GM18873 (cell line): Measurements from ENCODE around the gene ARID4B.
"Not testable (repeated sequence)": the region's sequence is repeated elsewhere in the genome, so short reads cannot be mapped to it uniquely, and the experiment has no call there.

Source experiments
- ATAC-seq: cut with Tn5 transposase; IDR thresholded peaks from one replicate; pipeline ENCODE4 v1.9.1; 2021; ENCODE audit warnings: mild to moderate bottlenecking, moderate library complexity, moderate number of reproducible peaks; ENCODE audit not compliant: unreplicated experiment, low FRiP score

The ARID4B gene

GRCh38 chr1:235299169-235299858, 28.7 kb downstream of the ARID4B start:
- no peak for ATAC-seq

DNA sequence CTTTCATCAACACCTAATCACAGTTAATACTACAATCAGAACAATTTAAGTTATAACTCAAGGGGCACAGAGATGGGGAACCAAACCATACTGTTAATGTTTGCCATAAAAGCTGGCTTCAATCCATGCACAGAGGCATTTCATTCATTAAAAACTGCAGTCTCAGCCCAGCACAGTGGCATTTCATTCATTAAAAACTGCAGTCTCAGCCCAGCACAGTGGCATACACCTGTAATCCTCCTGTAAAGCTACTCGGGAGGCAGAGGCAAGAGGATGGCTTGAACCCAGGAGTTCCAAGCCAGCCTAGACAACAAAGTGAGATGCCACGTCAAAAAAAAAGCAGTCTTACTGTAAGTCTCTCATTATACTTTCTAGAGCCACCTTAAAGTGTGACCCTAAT, 29.2 kb downstream of the ARID4B start:
- ATAC-seq: no peak

DNA sequence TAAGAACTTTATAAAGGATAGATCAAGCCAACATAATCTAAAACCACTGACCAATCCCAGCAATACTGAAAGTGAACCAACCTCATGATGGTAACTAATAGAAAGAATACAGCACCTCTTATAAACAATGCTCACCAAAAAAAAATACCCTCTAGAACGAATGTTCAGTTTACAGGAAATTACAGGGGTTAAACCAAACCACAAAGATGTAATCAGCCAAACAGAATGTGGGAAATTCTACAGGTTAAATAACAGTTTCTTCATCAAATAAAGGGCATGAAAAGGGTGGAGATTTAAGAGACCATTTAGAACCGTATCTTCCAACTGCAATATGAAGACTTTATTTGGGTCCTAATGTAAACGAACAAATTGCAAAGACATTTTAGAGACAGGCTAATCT, 30.4 kb downstream of the ARID4B start:
- no peak for ATAC-seq

DNA sequence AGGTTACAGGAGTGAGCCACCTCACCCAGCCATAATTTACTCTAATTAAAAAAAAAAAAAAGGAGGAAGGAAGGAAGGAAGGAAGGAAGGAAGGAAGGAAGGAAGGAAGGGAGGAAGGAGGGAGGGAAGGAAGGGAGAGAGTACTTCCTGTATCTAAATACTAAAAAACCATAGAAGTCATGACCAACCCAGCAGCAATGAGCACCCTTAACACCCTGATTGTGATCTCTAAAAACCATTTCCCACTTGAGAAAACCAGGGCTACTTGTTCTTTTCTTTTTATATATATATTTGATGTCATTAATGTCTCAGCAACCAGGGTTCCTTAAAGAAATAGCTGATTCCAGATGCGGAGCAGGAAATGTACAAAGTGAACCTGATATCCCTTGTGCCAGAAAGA, 31.2 kb downstream of the ARID4B start:
- ATAC-seq: no peak

DNA sequence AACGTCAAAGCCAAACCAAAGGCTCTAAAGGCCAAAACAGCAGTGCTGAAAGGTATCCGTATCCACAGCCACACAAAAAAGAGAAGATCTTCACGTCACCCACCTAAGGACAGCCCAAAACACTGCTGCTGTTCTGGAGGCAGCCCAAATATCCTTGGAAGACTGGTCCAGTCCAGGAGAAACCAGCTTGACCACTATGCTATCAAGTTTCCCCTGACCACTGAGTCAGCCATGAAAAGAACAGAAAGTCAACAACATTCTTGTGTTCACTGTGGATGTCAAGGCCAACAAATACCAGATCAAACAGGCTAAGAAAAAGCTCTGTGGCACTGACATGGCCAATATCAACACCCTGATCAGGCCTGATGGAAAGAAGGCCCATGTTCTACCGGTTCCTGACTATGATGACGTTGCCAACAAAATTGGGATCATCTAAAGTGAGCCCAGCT, 32.1 kb downstream of the ARID4B start:
- ATAC-seq: no peak

GRCh38 chr1:235293322-235293942, 34.5 kb downstream of the ARID4B start:
- ATAC-seq: no peak

DNA sequence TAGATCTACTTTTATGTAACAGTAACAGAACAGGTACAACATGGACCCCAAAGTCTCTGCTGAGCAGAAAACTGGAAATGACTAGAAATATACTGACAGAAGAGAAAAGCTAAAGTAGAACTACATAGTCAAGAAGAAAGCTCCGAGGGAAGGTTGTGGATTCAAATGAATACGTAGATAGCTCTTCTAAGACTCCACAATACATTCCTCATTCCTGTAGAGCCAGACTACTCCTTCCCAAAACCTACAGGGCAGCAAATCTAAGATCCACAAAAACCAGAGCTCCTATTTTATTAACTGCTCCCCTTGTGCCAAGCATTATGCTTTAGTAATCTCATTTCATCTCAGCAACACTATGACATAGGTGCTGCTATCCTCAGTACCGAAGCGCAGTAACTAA, 35.2 kb downstream of the ARID4B start:
- no peak for ATAC-seq

DNA sequence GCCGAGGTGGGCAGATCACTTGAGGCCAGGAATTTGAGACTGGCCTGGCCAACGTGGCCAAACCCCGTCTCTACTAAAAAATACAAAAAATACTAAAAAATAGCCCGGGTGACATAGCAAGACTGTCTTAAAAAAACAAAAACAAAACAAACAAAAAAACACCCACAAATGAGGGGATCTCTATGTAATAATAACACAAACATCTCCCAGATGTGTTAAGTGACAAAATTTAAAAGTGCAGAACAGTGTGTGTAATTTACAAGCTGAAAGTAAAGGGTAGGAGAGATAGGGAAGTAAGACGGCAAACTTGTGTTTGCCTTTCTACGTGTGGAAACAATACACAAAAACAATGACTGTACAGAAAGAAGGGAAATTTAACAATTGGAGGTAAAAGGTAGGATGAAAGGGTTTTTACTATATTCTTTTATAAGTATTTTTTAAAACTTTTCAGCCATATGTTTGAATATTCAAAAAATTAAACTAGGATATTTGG, 36.3 kb downstream of the ARID4B start:
- no peak for ATAC-seq

DNA sequence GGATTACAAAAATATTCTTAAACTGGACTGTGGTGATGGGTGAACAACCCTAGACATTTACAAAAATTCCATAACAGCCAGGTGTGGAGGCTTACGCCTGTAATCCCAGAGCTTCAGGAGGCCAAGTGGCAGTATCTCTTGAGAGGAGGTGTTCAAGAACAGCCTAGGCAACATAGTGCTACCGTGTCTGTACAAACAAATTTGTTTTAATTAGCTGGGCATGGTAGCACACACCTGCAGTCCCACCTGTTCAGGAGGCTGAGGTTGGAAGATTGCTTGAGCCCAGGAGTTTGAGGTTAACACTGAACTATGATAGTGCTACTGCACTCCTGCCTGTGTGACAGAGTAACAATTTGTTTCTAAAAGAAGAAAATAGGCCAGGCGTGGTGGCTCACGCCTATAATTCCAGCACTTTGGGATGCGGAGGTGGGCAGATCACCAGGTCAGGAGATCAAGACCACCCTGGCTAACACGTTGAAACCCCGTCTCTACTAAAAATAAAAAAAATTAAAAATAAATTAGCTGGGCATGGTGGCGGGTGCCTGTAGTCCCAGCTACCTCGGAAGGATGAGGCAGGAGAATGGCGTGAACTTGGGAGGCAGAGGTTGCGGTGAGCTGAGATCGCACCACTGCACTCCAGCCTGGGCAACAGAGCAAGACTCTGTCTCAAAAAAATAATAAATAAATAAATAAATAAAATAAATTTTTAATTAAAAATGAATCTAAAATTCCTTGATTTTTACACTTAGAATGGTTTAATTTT, 37.1 kb downstream of the ARID4B start:
- ATAC-seq: no peak

DNA sequence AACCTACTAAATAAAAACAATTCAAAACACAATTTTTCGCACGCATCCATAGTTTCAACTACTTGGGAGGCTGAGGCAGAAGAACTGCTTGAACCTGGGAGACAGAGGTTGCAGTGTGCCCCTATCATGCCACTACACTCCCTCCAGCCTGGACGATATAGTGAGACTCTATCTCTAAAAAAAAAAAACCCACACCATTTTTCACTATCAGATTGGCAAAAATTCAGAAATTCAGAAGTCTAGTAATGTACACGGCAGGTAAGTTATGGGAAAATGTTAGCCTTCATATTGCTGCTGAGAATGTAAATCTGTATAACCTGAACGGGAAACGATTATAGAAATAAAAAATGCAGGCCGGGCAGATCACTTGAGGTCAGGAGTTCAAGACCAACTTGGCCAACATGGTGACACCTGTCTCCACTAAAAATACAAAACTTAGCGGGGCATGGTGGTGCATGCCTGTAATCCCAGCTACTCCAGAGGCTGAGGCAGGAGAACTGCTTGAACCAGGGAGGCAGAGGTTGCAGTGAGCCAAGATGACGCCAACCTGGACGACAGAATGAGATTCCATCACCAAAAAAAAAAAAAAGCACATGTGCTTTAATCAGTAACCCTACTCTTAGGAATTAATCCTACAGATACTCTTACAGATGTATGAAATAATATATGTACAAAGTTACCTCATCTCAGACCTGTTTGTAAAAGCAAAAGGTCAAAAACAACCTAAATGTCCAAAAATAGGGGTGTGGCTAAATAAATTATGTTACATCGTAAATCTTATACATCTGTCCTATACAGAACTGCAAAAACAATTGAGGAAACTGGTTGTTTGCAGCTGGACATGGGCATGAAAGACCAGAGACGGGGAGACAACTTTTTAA, 37.9 kb downstream of the ARID4B start:
- no peak for ATAC-seq

DNA sequence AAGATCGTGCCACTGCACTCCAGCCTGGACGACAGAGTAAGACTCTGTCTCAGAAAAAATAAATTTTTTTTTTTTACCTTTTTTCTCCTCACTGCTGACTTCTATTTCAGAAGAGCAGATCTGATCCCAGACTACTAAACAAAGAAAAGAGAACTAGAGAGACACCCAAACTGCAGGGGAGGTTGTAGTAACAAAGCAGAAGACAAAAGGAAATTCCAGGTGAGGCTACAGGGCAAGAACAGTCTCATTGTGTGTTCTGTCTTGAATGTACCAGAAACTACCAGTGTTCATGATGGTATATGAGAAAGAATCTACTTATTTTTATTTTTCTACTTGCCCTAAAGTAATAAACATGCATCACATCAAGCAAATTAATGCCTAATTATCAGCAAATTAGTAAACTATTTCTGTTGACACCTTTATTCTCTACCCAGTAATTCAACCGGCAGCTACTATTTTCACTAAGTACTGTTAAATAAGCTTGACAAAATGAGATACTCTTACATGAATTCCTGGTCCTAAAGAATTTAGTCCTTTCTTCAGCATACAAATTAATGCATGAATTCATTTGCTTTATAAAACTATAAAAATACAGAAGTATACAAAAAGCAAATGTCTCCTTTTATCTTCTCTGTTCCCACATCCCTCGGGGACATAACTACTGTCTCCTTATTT, 40.6 kb downstream of the ARID4B start:
- ATAC-seq: no peak

GRCh38 chr1:235286667-235287066, 41.3 kb downstream of the ARID4B start:
- ATAC-seq: no peak

DNA sequence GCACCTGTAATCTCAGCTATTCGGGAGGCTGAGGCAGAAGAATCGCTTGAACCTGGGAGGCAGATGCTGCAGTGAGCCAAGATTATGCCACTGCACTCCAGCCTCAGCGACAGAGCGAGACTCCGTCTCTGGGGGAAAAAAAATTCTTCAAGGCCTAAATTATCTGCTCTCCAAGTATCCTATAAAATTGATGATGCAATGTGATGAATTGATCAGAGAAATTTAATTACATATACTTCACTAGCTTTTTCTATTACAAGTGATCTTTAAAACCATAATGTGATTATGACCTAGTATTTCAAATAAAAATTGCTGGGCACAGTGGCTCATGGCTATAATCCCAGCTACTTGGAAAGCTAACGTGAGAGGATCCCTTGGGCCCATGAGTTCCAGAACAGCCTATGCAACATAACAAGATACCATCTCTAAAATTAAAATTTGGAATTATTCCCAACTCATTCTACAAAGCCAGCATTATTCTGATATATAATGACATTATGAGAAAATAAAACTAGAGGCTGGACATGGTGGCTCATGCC, 43.7 kb downstream of the ARID4B start:
- ATAC-seq: no peak

DNA sequence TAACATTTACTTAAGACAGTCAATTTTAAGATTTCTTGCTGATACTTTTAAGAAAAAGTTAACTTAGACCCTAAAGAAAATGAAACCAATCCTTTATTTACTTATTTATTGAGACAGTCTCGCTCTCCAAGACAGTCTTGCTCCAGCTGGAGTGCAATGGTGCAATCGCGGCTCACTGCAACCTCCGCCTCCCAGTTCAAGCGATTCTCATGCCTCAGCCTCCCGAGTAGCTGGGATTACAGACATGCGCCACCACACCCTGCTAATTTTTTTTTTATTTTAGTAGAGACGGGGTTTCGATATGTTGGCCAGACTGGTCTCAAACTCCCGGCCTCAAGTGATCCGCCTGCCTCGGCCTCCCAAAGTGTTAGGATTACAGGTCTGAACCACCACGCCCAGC, 44.3 kb downstream of the ARID4B start:
- not testable (repeated sequence) for ATAC-seq

- no peak for ATAC-seq
Observed at GRCh38 chr1:235280467-235280866, 47.5 kb downstream of the ARID4B start.

- no peak for ATAC-seq
Observed at GRCh38 chr1:235279694-235280093, 48.3 kb downstream of the ARID4B start.

DNA sequence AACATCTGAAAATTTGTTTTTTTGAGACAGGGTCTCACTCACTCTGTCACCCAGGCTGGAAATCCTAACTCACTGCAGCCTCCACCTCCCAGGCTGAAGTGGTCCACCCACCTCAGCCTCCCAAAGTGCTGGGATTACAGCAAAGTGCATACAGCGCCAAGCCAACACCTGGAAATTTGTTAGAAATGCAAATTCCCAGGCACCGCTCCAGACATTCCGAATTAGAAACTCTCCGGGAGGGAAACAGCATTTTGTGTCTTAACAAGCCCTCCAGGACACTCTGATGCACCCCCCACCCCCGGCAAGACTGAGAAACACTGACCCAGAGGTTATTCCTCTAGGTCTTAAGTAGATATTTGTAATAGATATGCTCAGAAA, 49.1 kb downstream of the ARID4B start:
- ATAC-seq: no peak

GRCh38 chr1:235278233-235278914, 49.6 kb downstream of the ARID4B start:
- no peak for ATAC-seq

DNA sequence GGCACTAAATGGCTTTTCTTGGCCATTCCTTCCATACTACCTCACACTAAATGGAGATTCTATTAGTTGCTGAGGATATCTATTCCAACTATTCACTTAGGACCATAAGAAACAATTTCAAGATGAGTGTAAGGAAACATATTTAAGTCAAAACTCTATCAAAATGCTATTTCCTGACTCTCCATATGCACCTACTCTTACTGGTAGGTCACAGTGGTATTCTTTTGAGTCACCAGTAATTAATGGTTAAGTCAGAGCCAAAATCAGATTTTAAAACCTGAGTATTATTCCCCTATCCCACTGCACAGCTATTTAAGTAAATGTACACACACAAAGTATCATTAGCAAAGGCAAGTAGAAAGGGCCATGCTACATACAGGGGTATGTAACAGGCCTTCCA, 50.3 kb downstream of the ARID4B start:
- no peak for ATAC-seq
